PFSK-1 (cell line): ENCODE measurements around the gene IGSF10.

Experiments
- FOXP2 ChIP-seq: optimal IDR thresholded peaks from 2 replicates; pipeline ENCODE3; 2011; ENCODE audit warnings: borderline replicate concordance, control low read depth, inconsistent platforms; ENCODE audit not compliant: insufficient read depth; ENCODE audit errors: extremely low read length, extremely low read depth
- POLR2AphosphoS5 ChIP-seq: IDR thresholded peaks from 2 replicates; pipeline ENCODE4 v1.6.1; 2012; ENCODE audit warnings: low read depth, mild to moderate bottlenecking, control low read depth, low read length, moderate library complexity
- REST ChIP-seq, 2 experiments: IDR thresholded peaks; 2 replicates each; pipeline versions ENCODE4 v1.6.1 to v1.8.0; 2011 to 2012; ENCODE audit warnings: low read depth in 2 of 2, low read length in 2 of 2, control low read depth in 1 of 2, inconsistent platforms in 1 of 2, mild to moderate bottlenecking in 1 of 2, moderate library complexity in 1 of 2; ENCODE audit not compliant: insufficient read depth in 1 of 2
- SIN3A ChIP-seq: IDR thresholded peaks from 2 replicates; pipeline ENCODE4 v1.6.1; 2012; ENCODE audit warnings: mild to moderate bottlenecking, low read length, moderate library complexity, borderline replicate concordance; ENCODE audit not compliant: insufficient read depth
- TAF1 ChIP-seq: IDR thresholded peaks from 2 replicates; pipeline ENCODE4 v1.6.1; 2012; ENCODE audit warnings: low read length, control low read depth, borderline replicate concordance; ENCODE audit not compliant: insufficient read depth

IGSF10 gene

GRCh38 chr3:151428386-151428785, 32.5 kb downstream of the IGSF10 start:
- TF ChIP-seq REST (IDR thresholded peaks at IDR 0.05; ENCODE audit: insufficient read depth in 1 of 2, low read depth in 2 of 2, low read length in 2 of 2) (no peak), TAF1 (no peak), FOXP2 (no peak), POLR2AphosphoS5 (no peak), SIN3A (no peak)

- TF ChIP-seq FOXP2 (no peak), SIN3A (no peak), TAF1 (no peak), POLR2AphosphoS5 (no peak), REST (IDR thresholded peaks at IDR 0.05; ENCODE audit: insufficient read depth in 1 of 2, low read depth in 2 of 2, low read length in 2 of 2) (no peak)
These were observed 34.6 kb downstream of the IGSF10 start for GRCh38 chr3:151426341-151426657.

- TF ChIP-seq REST (IDR thresholded peaks at IDR 0.05; ENCODE audit: insufficient read depth in 1 of 2, low read depth in 2 of 2, low read length in 2 of 2) (no peak), TAF1 (no peak), POLR2AphosphoS5 (no peak), SIN3A (no peak), FOXP2 (no peak)
These were observed 35.1 kb downstream of the IGSF10 start for GRCh38 chr3:151425627-151426340.

- no peak for TF ChIP-seq SIN3A
- TF ChIP-seq POLR2AphosphoS5: no peak
- no peak for TF ChIP-seq REST (IDR thresholded peaks at IDR 0.05; ENCODE audit: insufficient read depth in 1 of 2, low read depth in 2 of 2, low read length in 2 of 2)
- no peak for TF ChIP-seq FOXP2
- TF ChIP-seq TAF1: no peak
These were observed 37.8 kb downstream of the IGSF10 start for GRCh38 chr3:151423091-151423490.
